Lung (tissue), 12 donors: Measurements from ENCODE around the gene CEP19. TPM values are rescaled to one million over a fixed set of nuclear protein-coding genes. Genes with fewer than 3 reads are reported as not detected.

ENCODE experiments used
- ATAC-seq: fragments of 200-7000 bp; cut with Tn5 transposase; one replicate; pipeline ENCODE4 v1.9.1; 2020; ENCODE audit warnings: moderate number of reproducible peaks; ENCODE audit not compliant: insufficient read depth, low FRiP score
- DNase-seq, 3 donors: peaks; one replicate each; pipeline ENCODE4 v3.0.0-alpha.2; 2013 to 2017
- H3K27ac ChIP-seq, 2 donors: one replicate each; pipeline ENCODE4 v1.5.1; 2013; ENCODE audit warnings: mild to moderate bottlenecking in 2 of 2, moderate library complexity in 2 of 2, control low read depth in 1 of 2, inconsistent platforms in 1 of 2, low read depth in 1 of 2, low read length in 1 of 2
- H3K27me3 ChIP-seq, 3 donors: one replicate each; pipeline ENCODE4 v1.5.1; 2013; ENCODE audit warnings: low read length in 2 of 3; ENCODE audit not compliant: control insufficient read depth in 3 of 3, insufficient read depth in 3 of 3
- H3K36me3 ChIP-seq, 4 donors: one replicate each; pipeline ENCODE4 v1.5.1; 2013; ENCODE audit warnings: low read length in 4 of 4, mild to moderate bottlenecking in 1 of 4, moderate library complexity in 1 of 4; ENCODE audit not compliant: control insufficient read depth in 4 of 4, insufficient read depth in 4 of 4
- H3K4me1 ChIP-seq, 5 donors: one replicate each; pipeline ENCODE4 v1.5.1; 2013; ENCODE audit warnings: low read length in 5 of 5, mild to moderate bottlenecking in 2 of 5, moderate library complexity in 1 of 5; ENCODE audit not compliant: control insufficient read depth in 5 of 5, insufficient read depth in 5 of 5
- H3K4me3 ChIP-seq: one replicate; pipeline ENCODE4 v1.5.1; 2013; ENCODE audit warnings: mild to moderate bottlenecking, control low read depth, moderate library complexity
- H3K9ac ChIP-seq, 2 donors: one replicate each; pipeline ENCODE4 v1.5.1; 2013; ENCODE audit warnings: low read length in 2 of 2, control low read depth in 1 of 2; ENCODE audit not compliant: insufficient read depth in 1 of 2
- H3K9me3 ChIP-seq, 4 donors: one replicate each; pipeline ENCODE4 v1.5.1; 2013; ENCODE audit warnings: low read length in 3 of 4, mild to moderate bottlenecking in 1 of 4, moderate library complexity in 1 of 4; ENCODE audit not compliant: control insufficient read depth in 4 of 4, insufficient read depth in 3 of 4
- WGBS, 2 donors: extraction: QIAGEN DNeasy Blood & Tissue Kit; methylation state at CpG; one replicate each; pipeline ENCODE4 v1.1.7; 2013; 5-methylcytosine and 5-hydroxymethylcytosine counted together
- polyA plus RNA-seq, 2 donors: library from polyadenylated mRNA; stranded (reverse); fragments of 200-250 nt; gene quantifications; one replicate each; pipeline ENCODE4 v1.2.1, GENCODE V29; 2013
- total RNA-seq, 2 donors: library from RNA; depleted of rRNA in 1 of 2; stranded (reverse); fragments of >200 nt in 1 of 2; gene quantifications; one replicate each; pipeline ENCODE4 v1.2.1, GENCODE V29; 2014 to 2021
- TF ChIP-seq, protein P1 (sequence below): IDR thresholded peaks from 2 replicates; pipeline ENCODE4 v1.5.1; 2012; ENCODE audit warnings: mild to moderate bottlenecking; ENCODE audit errors: control extremely low read depth, extremely low read depth
- donor health status: control.
- donor health status: control.
- donor health status: Bipolar disorder and iron deficiency.
- donor health status: healthy.
- donor health status: DM: yes; HTN: yes; CAD: no.

CEP19 gene
- total and polyA plus RNA-seq, 4 donors: 0.93 to 4.3 (median 2.4) TPM

DNA sequence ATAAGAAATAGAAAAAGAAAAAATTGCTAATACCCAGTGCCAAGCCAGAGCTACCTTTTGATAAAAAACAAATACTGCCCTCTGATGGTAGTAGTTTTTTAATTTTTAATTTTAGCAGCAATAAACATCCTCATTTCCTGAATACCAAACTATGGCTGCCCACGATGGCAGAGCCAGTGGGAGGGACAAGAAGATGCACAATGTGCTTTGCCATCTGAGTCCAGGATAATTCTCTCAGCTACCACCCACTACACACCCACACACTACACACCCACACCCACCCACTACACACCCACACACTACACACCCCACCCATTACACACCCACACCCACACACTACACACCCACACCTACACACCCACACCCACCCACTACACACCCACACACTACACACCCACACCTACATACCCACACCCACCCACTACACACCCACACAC lies 17.8 kb downstream of the CEP19 start:
- Histone ChIP-seq H3K36me3 (no peaks in the 10 kb centered on the region), H3K27me3 (no peaks in the 10 kb centered on the region), H3K9ac (no peak overlapping the region), H3K4me3 (no peak overlapping the region), H3K27ac (no peak overlapping the region), H3K9me3 (no peaks in the 10 kb centered on the region), H3K4me1 (peaks cover 0 to 4% (median 0%) of the 10 kb centered on the region in 5 donors)
- DNase-seq (peak in 2 of 3 donors; percentile 20 to 21), ATAC-seq (no peak)
- TF ChIP-seq, protein P1, sequence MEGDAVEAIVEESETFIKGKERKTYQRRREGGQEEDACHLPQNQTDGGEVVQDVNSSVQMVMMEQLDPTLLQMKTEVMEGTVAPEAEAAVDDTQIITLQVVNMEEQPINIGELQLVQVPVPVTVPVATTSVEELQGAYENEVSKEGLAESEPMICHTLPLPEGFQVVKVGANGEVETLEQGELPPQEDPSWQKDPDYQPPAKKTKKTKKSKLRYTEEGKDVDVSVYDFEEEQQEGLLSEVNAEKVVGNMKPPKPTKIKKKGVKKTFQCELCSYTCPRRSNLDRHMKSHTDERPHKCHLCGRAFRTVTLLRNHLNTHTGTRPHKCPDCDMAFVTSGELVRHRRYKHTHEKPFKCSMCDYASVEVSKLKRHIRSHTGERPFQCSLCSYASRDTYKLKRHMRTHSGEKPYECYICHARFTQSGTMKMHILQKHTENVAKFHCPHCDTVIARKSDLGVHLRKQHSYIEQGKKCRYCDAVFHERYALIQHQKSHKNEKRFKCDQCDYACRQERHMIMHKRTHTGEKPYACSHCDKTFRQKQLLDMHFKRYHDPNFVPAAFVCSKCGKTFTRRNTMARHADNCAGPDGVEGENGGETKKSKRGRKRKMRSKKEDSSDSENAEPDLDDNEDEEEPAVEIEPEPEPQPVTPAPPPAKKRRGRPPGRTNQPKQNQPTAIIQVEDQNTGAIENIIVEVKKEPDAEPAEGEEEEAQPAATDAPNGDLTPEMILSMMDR: no peak
- WGBS, 2 donors: 0% methylated on average over 1 of the region's 1 CpG

DNA sequence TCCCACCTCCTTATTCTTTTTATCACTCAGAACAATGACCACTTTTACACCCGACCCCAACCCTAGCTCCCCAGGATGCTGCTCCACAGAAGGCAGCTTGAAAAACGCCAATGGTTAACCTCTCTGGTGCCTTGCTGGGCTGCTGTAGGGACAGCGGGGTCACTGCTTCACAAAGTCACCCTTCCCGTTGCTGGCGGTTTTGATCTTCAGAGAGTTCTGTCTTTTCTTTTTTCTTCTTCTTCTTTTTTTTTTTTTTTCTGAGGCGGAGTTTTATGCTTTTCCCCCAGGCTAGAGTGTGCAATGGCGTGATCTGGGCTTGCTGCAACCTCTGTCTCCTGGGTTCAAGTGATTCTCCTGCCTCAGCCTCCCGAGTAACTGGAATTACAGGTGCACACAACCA lies 20.7 kb downstream of the CEP19 start:
- Histone ChIP-seq H3K9ac (no peak overlapping the region), H3K4me1 (peaks cover 0 to 4% (median 0%) of the 10 kb centered on the region in 5 donors), H3K36me3 (no peaks in the 10 kb centered on the region), H3K4me3 (no peak overlapping the region), H3K27ac (no peak overlapping the region), H3K9me3 (no peaks in the 10 kb centered on the region), H3K27me3 (no peaks in the 10 kb centered on the region)
- TF ChIP-seq, protein P1: no peak
- DNase-seq: no peak
- 44 to 60% methylated on average over 8 of the region's 8 CpGs for WGBS, 2 donors
- no peak for ATAC-seq

DNA sequence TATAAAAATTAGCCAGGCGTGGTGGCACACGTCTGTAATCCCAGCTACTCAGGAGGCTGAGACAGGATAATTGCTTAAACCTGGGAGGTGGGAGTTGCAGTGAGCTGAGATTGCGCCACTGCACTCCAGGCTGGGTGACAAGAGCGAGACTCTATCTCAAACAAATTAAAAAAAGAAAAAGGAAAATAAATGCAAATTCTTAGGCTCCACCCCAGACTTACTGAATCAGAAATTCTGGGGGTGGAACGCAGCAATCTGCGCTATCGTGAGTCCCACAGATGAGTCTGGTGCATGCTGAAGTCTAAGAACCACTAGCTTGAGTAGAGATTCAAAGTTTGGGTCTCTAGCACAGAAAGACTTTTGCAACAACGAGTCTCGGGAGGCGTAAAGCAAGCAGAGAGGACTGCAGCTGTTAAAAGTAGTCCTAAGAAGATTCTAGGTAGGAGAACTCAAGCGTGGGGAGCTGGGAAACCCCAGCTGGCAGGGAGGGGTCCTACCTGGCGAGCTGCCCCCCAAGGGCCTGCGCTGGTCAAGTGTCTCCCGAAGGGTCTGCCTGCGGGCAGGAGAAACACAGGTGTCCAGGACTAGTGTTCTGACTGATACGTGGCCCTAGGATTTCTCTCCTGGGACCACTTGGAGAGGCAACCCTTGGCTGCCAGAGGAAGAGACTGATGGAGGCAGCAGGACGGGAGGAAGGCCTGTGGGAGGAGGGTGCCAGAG lies 21.9 kb downstream of the CEP19 start:
- no peaks in the 10 kb centered on the region for H3K27me3 ChIP-seq
- H3K9me3 ChIP-seq: no peaks in the 10 kb centered on the region
- TF ChIP-seq, protein P1: no peak
- ATAC-seq (no peak), DNase-seq (no peak)
- no peak overlapping the region for H3K4me3 ChIP-seq
- no peak overlapping the region for H3K9ac ChIP-seq
- no peaks in the 10 kb centered on the region for H3K36me3 ChIP-seq
- H3K27ac ChIP-seq: no peak overlapping the region
- peaks cover 0 to 4% (median 0%) of the 10 kb centered on the region in 5 donors for H3K4me1 ChIP-seq
- WGBS, 2 donors: 64 to 82% methylated on average over 17 of the region's 17 CpGs
